Endothelial cell of umbilical vein (primary cell): ENCODE measurements around the gene GSK3A. TPM values are rescaled to one million over a fixed set of nuclear protein-coding genes. Genes with fewer than 3 reads are reported as not detected.
A peak's percentile ranks its signal among the peaks of the same experiment; 100 is the strongest.

Source experiments
- BruUV-seq: library from RNA; stranded (reverse); fragments of 400-500 nt; replicated peaks from 2 replicates; lab custom pipeline; 2021; lab: Mats Ljungman, UMichigan
- CTCF ChIA-PET: fragments of 300-600, 350-600 bp; sonication (Branson Sonifier 250); formaldehyde crosslinking; loops from one replicate; lab custom pipeline; 2021; ENCODE audit warnings: antibody characterized with exemption, inconsistent platforms; lab: Charles Lee
- POLR2A ChIA-PET: fragments of 300-600, 350-600 bp; sonication (Branson Sonifier 250); formaldehyde crosslinking; loops from one replicate; lab custom pipeline; 2021; ENCODE audit warnings: antibody characterized with exemption, inconsistent platforms; lab: Charles Lee
- DNase-seq: peaks from one replicate; pipeline ENCODE4 v3.0.0-alpha.2; 2011; ENCODE audit warnings: low read depth, low spot score
- FAIRE-seq: peaks from 2 replicates; lab custom pipeline; 2011; peaks lifted over from hg19 to GRCh38; lab: Jason Lieb, UNC
- H2AFZ ChIP-seq: 2 replicates; pipeline ENCODE4 v1.6.0; 2012; ENCODE audit warnings: low read depth, low read length, control low read depth, inconsistent platforms
- H3K27ac ChIP-seq: 2 replicates; pipeline ENCODE4 v1.5.1; 2011; ENCODE audit warnings: low read depth, mild to moderate bottlenecking, control low read depth, low read length, moderate library complexity; ENCODE audit not compliant: insufficient read depth
- H3K27me3 ChIP-seq, 2 experiments: 2 replicates each; pipeline versions ENCODE4 v1.6.0 to v1.6.1; 2011; ENCODE audit warnings: low read length in 2 of 2, mixed read lengths in 1 of 2; ENCODE audit not compliant: control insufficient read depth in 2 of 2, insufficient read depth in 2 of 2
- H3K36me3 ChIP-seq, 2 experiments: 2 replicates in 1 of 2; 3 replicates in 1 of 2; pipeline ENCODE4 v1.5.1; 2011; ENCODE audit warnings: low read length in 2 of 2, mild to moderate bottlenecking in 1 of 2, moderate library complexity in 1 of 2; ENCODE audit not compliant: control insufficient read depth in 2 of 2, insufficient read depth in 2 of 2; ENCODE audit errors: extremely low read depth in 1 of 2
- H3K4me1 ChIP-seq: 3 replicates; pipeline ENCODE4 v1.5.1; 2011; ENCODE audit warnings: mild to moderate bottlenecking, low read length; ENCODE audit not compliant: control insufficient read depth, insufficient read depth; ENCODE audit errors: extremely low read depth
- H3K4me2 ChIP-seq: 2 replicates; pipeline ENCODE4 v1.6.1; 2011; ENCODE audit warnings: low read length, control low read depth, mixed read lengths; ENCODE audit not compliant: insufficient read depth
- H3K4me3 ChIP-seq, 3 experiments: fragments of 200-600 bp in 1 of 3; sonication (generic), shearing (Covaris generic) in 1 of 3; replicated peaks in 1 of 3; 2 replicates each; pipeline ENCODE4 v1.5.1; 2011 to 2016; ENCODE audit warnings: control low read depth in 3 of 3, low read length in 3 of 3, mild to moderate bottlenecking in 2 of 3, inconsistent platforms in 1 of 3, low read depth in 1 of 3, moderate library complexity in 1 of 3; ENCODE audit not compliant: insufficient read depth in 1 of 3
- H3K79me2 ChIP-seq: 2 replicates; pipeline ENCODE4 v1.6.0; 2012; ENCODE audit warnings: low read length, inconsistent platforms; ENCODE audit not compliant: control insufficient read depth, insufficient read depth
- H3K9ac ChIP-seq: replicated peaks from 2 replicates; pipeline ENCODE3; 2011; ENCODE audit warnings: low read length, control low read depth; ENCODE audit not compliant: insufficient read depth; ENCODE audit errors: extremely low read depth
- H3K9me1 ChIP-seq: replicated peaks from 3 replicates; pipeline ENCODE4 v1.6.0; 2011; ENCODE audit warnings: mild to moderate bottlenecking, low read length; ENCODE audit not compliant: control insufficient read depth, insufficient read depth; ENCODE audit errors: extremely low read depth
- H3K9me3 ChIP-seq: replicated peaks from 2 replicates; pipeline ENCODE4 v1.5.1; 2012; ENCODE audit warnings: low read length, inconsistent platforms; ENCODE audit not compliant: control insufficient read depth, insufficient read depth
- H4K20me1 ChIP-seq: replicated peaks from 2 replicates; pipeline ENCODE3; 2011; ENCODE audit warnings: mild to moderate bottlenecking, low read length; ENCODE audit not compliant: control insufficient read depth, insufficient read depth; ENCODE audit errors: extremely low read depth
- CTCF ChIP-seq, 2 donors: IDR thresholded peaks; 1 replicate in 1 of 2; 2 replicates in 1 of 2; pipeline ENCODE4 v1.5.1; 2011; ENCODE audit warnings: low read length in 2 of 2, mild to moderate bottlenecking in 2 of 2, moderate library complexity in 2 of 2, control low read depth in 1 of 2, inconsistent platforms in 1 of 2, low read depth in 1 of 2; ENCODE audit not compliant: insufficient read depth in 1 of 2; ENCODE audit errors: extremely low read depth in 1 of 2
- MAX ChIP-seq: IDR thresholded peaks from 2 replicates; pipeline ENCODE4 v1.6.1; 2011; ENCODE audit not compliant: insufficient read depth, insufficient read length
- POLR2A ChIP-seq: IDR thresholded peaks from 2 replicates; pipeline ENCODE4 v1.6.1; 2012; ENCODE audit warnings: low read depth, mild to moderate bottlenecking, control low read depth, low read length
- POLR2AphosphoS5 ChIP-seq: IDR thresholded peaks from 2 replicates; pipeline ENCODE4 v1.6.1; 2012; ENCODE audit warnings: low read depth, mild to moderate bottlenecking, control low read depth, low read length, moderate library complexity; ENCODE audit not compliant: insufficient read depth
- dilution Hi-C: fragments of 300-500 bp; cut with MboI; formaldehyde crosslinking; loops from one replicate; pipeline ENCODE4 v1.15.0; 2019; ENCODE audit warnings: low sequenced_read_pairs; ENCODE audit not compliant: extremely low pct_ligation_motif_present
- intact Hi-C: fragments of 100-400 bp; cut with micrococcal nuclease; formaldehyde crosslinking; loops from one replicate; pipeline ENCODE4 v1.10.0; 2022
- polyA plus RNA-seq, 4 experiments: library from polyadenylated mRNA; depleted of rRNA in 3 of 4; stranded (reverse) in 3 of 4; unstranded in 1 of 4; fragments of >200 nt; gene quantifications; 2 replicates each; pipeline versions ENCODE4 v1.2.1 to v1.2.3, GENCODE V29; 2011 to 2012; ENCODE audit warnings: missing spikeins in 1 of 4
- total RNA-seq: library from RNA; stranded (reverse); gene quantifications from 2 replicates; pipeline ENCODE4 v1.2.3, GENCODE V29; 2021

The GSK3A gene
- total and polyA plus RNA-seq, 2 donors (not counting 3 experiments of a cell fraction or from before 2014, with no cell fraction given) = 49.5 to 73.7 TPM

GRCh38 chr19:42279902-42280814, 37.8 kb upstream of the GSK3A start:
- Histone ChIP-seq H3K27ac (peak overlapping the region; percentile 26), H3K36me3 (no peaks in the 10 kb centered on the region), H3K79me2 (peaks cover 23% of the 10 kb centered on the region), H3K4me3 (peak overlapping the region; percentile 61 to 74 (median 70)), H4K20me1 (no peaks in the 10 kb centered on the region), H3K9me3 (no peaks in the 10 kb centered on the region), H2AFZ (peak overlapping the region; percentile 38), H3K4me2 (peak overlapping the region; percentile 79), H3K4me1 (peaks cover 56% of the 10 kb centered on the region), H3K9ac (peak overlapping the region; percentile 51), H3K9me1 (no peaks in the 10 kb centered on the region), H3K27me3 (no peaks in the 10 kb centered on the region)
- CTCF ChIA-PET = interaction anchor here (0.9 to 7.4 kb wide), 20 partner anchors 9 to 167 kb away, joined by 3 to 365 read pairs (median 4); partner anchors contain the start of genes CIC, DEDD2, ERF and GSK3A
- BruUV-seq = no TSS peak
- intact Hi-C loops = loop anchor here (1.0 to 2.0 kb wide), 8 partner anchors 12 to 172 kb away; partner anchors contain the start of genes DEDD2, ERF, MEGF8 and POU2F2
- TF ChIP-seq CTCF (IDR thresholded peaks at IDR 0.05; ENCODE audit: extremely low read depth in 1 of 2, insufficient read depth in 1 of 2, low read depth in 1 of 2, low read length in 2 of 2) (peak; percentile 95 to 98), POLR2A (peak; percentile 69), POLR2AphosphoS5 (peak; percentile 74), MAX (no peak)
- POLR2A ChIA-PET = interaction anchor here (0.9 to 1.8 kb wide), 8 partner anchors 9 to 37 kb away, joined by 3 to 11 read pairs (median 5); partner anchors contain the start of genes CIC, ERF and GSK3A
- dilution Hi-C loops = no loop called here
- FAIRE-seq (peak; percentile 90), DNase-seq (peak; percentile 84)
